ENCODE measurements around the gene CEP170B.
"Not testable (repeated sequence)": the region's sequence is repeated elsewhere in the genome, so short reads cannot be mapped to it uniquely, and the experiment has no call there.

The CEP170B gene

GRCh38 chr14:104919152-104919992, 54.3 kb downstream of the CEP170B start:
- DNase-seq, result not testable (repeated sequence)

DNA sequence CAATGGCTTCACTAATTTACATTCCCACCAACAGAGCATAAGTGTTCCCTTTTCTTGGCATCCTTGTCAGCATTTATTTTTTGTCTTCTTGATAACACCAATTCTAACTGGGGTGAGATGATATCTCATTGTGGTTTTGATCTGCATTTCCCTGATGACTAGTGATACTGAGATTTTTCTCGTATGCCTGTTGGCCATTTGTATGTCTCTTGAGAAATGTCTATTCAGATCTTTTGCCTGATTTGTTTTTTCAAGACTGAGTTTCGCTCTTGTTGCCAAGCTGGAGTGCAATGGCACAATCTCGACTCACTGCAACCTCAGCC, 54.9 kb downstream of the CEP170B start:
- DNase-seq, result no peak

- DNase-seq, result no peak
These were observed 58.8 kb downstream of the CEP170B start for GRCh38 chr14:104923640-104924420.

GRCh38 chr14:104924421-104925213, 59.5 kb downstream of the CEP170B start, which contains the start of gene PLD4:
TSS of gene PLD4 (plus strand) at chr14:104924879. CDS start at chr14:104927141, 2,262 bp downstream.
- DNase-seq, result no peak

- DNase-seq, result no peak
These were observed 60.3 kb downstream of the CEP170B start for GRCh38 chr14:104925214-104925854.

- DNase-seq, result no peak
These were observed 61.0 kb downstream of the CEP170B start for GRCh38 chr14:104925855-104926609.

DNA sequence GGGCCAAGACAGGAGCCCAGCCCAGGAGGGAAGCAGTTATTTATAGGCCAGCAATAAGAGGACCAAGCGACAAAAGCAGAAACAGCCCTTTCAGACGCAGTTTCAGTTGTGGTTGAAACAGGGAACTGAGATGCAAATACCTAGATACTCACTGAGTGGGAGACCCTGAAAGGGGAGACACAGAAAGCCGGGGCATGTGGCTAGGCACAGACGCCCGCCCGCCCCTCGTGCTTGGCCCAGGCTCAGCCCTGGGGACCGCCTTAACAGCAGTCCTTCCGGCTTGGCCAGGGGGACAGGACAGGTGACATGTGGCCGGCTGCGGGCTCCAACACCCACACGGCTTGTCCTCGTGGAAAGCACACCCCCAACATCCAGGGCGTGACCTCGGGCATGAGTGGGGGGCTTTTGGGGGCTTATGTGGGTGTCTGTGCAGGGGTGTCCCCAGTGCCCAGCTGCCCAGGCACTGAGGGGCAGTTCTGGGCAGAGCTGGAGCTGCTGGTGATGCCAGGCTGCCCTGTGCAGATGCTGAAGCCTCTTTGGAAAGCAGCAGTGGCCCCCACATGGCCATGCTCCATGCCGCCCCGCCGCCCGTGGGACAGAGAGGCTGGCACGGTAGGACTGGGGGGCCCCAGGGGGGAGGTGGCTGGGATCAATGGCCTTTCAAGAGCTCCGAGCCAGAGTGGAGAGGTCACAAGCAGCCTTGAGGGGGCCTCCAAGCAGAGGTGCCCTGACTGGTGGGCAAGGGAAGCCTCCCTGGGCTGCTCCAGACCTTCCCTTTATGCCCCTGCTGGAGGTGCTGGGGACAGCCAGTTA, 61.8 kb downstream of the CEP170B start:
- no peak for DNase-seq

GRCh38 chr14:104927432-104927816, 62.4 kb downstream of the CEP170B start:
- DNase-seq, result no peak

DNA sequence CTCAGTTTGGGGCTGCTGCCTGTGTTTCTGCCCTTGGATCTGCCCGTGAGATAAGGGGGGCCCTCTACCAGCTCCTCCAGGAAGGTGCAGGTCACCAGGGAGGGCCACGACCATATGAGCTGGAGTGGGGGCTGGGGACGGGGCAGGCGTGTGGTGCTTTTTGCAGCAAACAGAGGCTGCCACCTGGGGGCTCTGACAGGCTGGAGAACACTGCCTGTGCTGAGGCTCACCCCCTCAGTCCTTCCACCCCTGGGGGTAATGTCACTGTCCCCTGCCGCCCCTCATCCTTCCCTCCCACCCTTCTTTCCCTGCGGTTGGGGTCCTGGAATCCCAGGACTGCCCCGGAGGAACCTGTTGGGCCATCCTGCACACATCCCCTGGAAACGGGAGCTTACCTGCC, 62.8 kb downstream of the CEP170B start:
- DNase-seq, result no peak

DNA sequence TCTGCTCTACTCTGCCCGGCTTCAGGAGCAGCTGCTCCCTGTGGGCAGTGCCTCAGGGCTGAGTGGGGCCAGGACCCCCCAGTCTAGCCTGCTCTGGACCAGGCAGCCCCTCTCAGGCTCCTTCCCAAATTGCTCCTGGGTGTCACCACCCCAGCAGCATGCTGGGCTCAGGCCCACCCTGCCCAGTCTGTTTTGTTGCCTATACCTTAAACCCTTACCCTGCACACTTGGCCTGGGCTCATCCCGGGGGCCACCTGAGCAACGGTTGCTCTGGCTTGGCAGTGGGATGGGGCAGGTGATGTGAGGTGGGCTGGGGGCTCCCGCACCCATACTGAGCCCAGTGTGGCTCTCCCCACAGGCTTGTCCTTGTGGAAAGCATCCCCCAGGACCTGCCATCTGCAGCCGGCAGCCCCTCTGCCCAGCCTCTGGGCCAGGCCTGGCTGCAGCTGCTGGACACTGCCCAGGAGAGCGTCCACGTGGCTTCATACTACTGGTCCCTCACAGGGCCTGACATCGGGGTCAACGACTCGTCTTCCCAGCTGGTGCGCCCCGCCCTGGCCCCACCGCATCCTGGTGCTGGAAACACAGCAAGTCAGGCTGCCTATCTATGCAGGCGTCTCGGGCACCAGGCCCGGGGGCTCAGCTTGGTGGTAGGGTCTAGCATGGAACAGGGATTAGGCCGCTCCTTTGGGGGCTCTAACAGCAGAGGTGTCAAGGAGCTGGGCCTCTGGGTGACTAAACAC, 63.5 kb downstream of the CEP170B start:
- DNase-seq, result no peak

DNA sequence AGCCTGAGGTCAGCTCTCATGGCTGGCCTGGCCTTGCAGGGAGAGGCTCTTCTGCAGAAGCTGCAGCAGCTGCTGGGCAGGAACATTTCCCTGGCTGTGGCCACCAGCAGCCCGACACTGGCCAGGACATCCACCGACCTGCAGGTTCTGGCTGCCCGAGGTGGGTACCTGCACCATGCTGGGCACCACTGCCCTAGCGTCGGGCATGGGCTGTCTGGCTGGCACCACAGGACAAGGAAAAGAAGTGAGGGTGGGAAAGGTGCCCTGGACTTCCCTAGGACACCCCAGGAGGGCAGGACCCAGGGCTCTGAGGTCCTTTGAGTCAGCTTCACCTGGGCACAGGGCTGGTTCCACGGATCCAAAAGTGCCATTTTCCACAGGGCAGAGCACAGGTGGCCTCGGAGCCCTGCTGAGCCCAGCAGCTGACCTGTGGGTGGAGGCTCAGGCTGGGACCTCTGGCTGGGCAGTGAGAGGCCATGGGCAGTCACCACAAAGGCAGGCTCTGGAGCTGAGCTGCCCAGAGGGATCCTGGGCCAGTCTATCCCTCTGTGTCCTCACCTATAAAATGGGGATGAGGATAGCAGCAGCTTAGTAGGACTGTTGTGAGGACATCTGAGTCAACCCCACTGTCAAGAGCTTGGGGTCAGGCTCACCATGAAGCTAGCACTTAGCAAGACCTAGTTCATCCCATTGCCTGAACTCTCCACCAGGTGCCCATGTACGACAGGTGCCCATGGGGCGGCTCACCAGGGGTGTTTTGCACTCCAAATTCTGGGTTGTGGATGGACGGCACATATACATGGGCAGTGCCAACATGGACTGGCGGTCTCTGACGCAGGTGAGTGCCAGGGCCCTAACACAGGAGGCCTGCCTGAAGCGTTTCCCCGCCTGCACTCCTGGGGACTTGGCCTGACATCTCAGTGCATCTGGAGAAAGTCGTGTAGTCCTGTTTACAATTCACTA, 64.5 kb downstream of the CEP170B start:
- DNase-seq, result no peak

DNA sequence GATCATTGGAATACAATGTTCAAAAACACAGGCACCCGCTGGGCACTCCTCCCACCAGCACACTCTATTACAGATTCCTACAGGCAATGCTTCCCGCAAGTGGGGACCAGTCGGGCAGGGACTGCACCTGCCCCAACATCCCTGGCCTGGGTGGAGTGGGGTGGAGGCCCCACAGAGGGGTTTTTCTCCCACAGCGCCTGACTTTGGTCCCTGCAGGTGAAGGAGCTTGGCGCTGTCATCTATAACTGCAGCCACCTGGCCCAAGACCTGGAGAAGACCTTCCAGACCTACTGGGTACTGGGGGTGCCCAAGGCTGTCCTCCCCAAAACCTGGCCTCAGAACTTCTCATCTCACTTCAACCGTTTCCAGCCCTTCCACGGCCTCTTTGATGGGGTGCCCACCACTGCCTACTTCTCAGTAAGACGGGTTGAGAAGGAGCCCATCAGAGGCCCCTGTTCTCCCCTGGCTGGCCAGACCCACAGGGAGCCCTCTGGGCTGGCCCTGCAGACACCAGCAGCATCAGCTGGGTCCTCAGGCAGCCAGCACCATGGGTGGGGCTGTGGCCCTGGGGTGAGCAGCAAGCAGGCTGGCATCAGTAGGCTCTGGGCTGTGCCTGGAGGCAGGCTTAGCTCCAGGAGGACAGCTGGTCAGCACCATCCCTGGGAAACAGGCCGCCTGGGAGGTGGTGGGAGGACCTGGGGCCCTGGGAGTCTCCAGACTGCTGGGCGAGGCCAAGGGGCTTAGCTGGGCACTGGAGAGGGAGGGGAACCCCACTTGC, 65.6 kb downstream of the CEP170B start:
- DNase-seq, result no peak

- DNase-seq, result no peak
These were observed 66.3 kb downstream of the CEP170B start for GRCh38 chr14:104931304-104931770.

DNA sequence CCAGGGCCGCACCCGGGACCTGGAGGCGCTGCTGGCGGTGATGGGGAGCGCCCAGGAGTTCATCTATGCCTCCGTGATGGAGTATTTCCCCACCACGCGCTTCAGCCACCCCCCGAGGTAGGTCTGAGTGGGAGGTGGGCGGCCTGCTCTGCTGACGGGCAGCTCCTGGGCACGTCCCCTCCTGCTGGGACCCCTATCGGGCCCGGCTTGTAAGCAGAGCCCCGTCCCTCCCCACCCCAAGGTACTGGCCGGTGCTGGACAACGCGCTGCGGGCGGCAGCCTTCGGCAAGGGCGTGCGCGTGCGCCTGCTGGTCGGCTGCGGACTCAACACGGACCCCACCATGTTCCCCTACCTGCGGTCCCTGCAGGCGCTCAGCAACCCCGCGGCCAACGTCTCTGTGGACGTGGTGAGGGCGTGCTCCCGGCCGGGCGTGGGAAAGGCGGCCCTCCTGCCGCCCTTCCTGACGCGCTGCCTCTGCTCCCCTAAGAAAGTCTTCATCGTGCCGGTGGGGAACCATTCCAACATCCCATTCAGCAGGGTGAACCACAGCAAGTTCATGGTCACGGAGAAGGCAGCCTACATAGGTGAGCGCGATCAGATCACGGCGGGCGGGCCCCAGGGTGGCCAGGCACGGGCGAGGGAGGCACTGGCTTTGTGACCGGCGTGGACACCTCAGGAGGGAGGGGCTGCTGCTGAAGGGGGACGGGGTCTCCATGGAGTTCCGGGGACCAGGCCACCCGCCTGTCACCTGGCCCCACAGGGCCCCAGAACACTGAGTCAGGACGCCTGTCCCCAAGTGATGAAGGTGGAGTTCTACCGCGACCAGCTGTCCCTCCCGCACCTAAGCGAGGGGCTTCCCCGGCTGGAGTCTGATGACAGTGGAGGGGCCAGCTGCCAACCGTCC, 67.0 kb downstream of the CEP170B start:
- DNase-seq, result no peak

GRCh38 chr14:104932676-104933631, 67.9 kb downstream of the CEP170B start:
- DNase-seq, result peak; percentile 71

All from NCI-H748 treated with DMSO at 0.1 percent for 48 hours (cell line).